ENCODE measurements around the gene KLHDC10. TPM values are rescaled to one million over a fixed set of nuclear protein-coding genes. Genes with fewer than 3 reads are reported as not detected.
"Not testable (repeated sequence)": the region's sequence is repeated elsewhere in the genome, so short reads cannot be mapped to it uniquely, and the experiment has no call there.

The KLHDC10 gene
- total RNA-seq, 1 experiment from 2014 or later, result 8.8 TPM

DNA sequence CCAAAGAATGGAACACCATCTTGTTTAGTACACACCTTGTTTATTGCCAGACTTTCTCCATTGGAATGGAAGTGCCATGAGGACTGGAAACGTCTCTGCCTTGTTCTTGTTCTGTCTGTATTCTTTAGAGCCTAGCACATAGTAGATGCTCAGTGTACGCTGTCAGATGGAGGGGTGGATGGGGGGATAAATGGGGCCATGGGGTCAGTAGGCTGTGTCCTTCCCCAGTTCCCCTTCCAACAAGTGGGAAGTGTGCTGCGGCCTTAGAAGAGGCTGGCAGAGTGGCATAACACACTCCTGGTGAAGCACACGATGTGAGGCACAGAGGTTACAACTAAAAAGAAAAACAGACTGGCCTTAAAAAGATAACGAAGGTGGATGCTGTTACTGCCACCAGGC is 73.0 kb downstream of the KLHDC10 start:
- Histone ChIP-seq H3K9me3 (no peaks in the 10 kb centered on the region), H3K27me3 (no peaks in the 10 kb centered on the region), H3K36me3 (no peaks in the 10 kb centered on the region), H3K4me3 (no peak overlapping the region)
- DNase-seq, result no peak

DNA sequence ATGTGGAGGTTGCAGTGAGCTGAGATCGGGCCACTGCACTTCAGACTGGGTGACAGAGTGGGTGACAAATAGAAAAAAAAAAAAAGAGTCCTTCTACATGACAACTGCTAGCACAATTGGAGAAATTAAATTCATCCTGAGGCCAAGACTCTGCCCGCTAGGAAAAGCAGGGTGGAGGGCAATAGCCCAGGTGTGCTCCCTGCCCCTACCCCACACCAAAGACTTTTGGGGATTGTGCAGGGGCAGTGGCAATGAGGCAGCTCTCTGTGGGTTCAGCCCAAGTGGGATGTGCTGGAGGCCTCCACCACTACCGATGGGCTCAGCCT is 73.6 kb downstream of the KLHDC10 start:
- DNase-seq, result no peak
- H3K9me3 ChIP-seq, result no peaks in the 10 kb centered on the region

DNA sequence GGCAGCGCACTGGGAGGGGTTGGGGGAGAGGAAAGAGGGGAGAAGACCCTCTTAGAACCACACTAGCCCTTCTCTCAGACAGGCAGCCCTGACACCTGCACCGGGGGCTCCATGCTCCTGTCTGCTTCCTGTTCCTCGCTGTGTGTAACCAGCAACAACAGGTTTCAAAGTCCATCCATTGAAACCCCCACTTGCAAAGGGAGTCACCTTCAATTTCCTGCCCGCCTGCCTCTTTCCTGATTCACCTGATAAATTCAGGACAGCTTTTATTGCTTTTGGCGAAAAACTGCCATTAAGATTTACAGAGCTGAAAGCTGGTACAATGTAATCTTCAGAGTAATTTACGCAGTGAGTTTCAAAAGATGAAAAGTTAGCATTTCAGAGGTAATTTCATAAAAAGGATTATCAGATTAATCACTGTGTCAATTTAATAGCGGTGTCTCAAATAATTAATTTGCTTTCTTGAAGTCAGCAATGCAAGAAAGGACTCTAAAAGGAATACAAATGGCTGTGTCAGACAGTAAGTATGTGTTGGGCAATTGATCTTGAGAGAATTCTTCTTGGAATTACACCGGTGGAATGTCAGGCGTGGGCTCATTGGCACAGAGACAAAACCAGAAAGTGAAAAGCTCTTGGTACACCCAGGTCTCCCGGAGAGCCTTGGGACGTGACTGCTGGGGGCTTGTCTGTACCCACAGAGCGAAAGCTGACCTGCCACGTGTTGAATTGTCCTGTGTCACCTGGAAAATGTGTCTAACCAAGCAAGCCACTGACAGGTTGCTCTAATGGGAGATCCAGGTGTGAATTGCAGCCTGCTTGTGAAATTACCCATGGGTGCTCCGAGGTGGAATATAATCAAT is 74.2 kb downstream of the KLHDC10 start:
- Histone ChIP-seq H3K36me3 (no peaks in the 10 kb centered on the region), H3K9me3 (no peaks in the 10 kb centered on the region), H3K27me3 (no peaks in the 10 kb centered on the region), H3K4me3 (no peak overlapping the region)
- no peak for DNase-seq

More for the DNA sequence above, 73.6 kb downstream of the KLHDC10 start:
- Histone ChIP-seq H3K4me3 (no peak overlapping the region), H3K27me3 (no peaks in the 10 kb centered on the region), H3K36me3 (no peaks in the 10 kb centered on the region)

DNA sequence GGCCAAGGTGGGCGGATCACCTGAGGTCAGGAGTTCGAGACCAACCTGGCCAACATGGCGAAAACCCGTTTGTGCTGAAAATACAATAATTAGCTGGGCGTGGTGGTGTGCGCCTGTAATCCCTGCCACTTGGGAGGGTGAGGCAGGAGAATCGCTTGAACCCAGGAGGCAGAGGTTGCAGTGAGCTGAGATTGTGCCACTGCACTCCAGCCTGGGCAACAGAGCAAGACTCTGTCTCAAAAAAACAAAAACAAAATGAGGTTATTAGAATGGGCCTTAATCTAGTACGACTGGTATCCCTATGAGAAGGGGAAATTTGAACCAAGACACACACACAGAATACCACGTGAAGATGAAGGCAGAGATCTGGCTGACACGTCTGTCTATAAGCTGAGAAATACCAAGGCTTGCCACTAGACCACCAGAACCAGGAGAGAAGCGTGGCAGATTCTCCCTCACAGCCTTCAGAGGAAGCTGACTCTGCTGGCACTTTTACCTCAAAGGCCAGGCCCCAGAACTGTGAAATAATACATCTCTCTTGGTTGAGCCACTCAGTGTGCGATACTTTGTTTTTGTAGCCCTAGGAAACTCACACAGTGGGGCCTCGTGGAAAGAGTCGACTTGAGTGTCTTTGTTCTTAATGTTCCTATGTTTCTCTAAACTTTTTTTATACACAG is 75.2 kb downstream of the KLHDC10 start:
- no peaks in the 10 kb centered on the region for H3K27me3 ChIP-seq
- no peaks in the 10 kb centered on the region for H3K9me3 ChIP-seq
- H3K4me3 ChIP-seq, result no peak overlapping the region
- H3K36me3 ChIP-seq, result no peaks in the 10 kb centered on the region
- DNase-seq, result no peak

DNA sequence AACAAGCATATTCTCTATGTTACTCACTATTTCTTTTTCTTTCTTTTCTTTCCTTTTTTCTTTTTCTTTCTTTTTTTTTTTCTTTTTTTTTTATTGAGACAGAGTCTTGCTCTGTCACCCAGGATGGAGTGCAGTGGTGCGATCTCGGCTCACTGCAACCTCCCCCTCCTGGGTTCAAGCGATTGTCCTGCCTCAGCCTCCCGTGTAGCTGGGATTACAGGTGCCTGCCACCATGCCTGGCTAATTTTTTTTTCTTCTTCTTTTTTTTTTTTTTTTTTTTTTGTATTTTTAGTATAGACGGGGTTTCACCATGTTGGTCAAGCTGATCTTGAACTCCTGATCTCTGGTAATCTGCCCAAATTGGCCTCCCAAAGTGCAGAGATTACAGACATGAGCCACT is 75.8 kb downstream of the KLHDC10 start:
- not testable (repeated sequence) for DNase-seq, H3K9me3 ChIP-seq, H3K36me3 ChIP-seq, H3K4me3 ChIP-seq, H3K27me3 ChIP-seq

DNA sequence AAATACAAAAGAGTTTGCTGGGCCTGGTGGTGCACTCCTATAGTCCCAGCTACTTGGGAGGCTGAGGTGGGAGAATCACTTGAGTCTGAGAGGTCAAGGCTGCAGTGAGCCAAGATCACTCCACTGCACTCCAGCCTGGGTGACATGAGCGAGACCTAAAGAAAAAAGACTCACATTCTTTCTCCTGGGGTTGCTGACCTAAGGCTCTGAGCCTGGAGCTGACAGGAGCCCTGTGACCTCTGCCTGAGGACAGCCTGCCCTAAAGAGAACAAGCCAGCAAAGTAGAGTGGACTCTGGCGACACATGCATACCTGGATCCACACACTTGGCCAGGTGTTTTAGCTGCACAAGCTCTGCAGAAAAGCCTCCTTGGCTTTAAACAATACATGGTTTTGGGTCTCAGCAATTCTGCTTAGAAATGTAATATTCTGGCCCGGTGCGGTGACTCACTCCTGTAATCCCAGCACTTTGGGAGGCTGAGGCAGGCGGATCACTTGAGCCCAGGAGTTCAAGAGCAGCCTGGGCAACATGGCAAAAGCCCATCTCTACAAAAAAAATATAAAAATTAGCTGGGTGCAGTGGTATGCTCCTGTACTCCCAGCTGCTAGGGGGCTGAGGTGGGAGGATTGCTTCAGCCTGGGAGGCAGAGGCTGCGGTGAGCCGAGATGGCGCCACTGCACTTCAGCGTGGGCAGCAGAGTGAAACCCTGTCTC is 76.5 kb downstream of the KLHDC10 start:
- DNase-seq, result no peak
- Histone ChIP-seq H3K4me3 (no peak overlapping the region), H3K9me3 (no peaks in the 10 kb centered on the region), H3K27me3 (no peaks in the 10 kb centered on the region), H3K36me3 (no peaks in the 10 kb centered on the region)

DNA sequence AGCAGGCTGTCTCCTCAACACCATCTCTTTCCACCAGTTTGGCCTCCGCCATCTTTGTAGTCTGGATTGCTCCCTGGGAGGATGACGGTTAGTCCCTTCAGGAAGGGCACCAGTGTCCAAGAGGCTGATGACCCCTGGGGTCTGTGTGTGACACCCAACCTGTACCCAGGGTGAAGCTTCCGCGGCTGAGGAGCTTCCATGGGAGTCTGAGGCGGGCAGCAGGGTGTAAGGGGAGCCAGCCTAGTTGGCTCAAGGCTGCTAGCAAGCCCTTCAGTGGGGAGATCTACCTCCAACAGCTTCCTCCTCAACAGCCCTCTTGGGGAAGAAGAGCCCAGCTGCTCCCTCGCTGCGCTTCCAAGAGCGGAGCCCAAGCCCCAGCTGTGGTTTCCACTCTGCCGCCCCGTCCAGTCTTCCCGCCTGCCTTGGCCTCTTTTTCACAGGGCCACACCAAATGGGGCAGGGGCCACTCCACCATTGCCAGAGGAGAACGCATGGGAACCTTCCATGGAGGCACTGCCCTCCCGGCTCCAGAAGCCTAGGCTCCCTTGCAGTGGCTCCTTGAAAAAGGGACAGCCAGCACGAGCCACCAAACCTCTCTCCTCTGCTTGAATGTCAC is 77.5 kb downstream of the KLHDC10 start:
- H3K4me3 ChIP-seq, result no peak overlapping the region
- no peaks in the 10 kb centered on the region for H3K9me3 ChIP-seq
- H3K36me3 ChIP-seq, result no peaks in the 10 kb centered on the region
- no peaks in the 10 kb centered on the region for H3K27me3 ChIP-seq
- no peak for DNase-seq

DNA sequence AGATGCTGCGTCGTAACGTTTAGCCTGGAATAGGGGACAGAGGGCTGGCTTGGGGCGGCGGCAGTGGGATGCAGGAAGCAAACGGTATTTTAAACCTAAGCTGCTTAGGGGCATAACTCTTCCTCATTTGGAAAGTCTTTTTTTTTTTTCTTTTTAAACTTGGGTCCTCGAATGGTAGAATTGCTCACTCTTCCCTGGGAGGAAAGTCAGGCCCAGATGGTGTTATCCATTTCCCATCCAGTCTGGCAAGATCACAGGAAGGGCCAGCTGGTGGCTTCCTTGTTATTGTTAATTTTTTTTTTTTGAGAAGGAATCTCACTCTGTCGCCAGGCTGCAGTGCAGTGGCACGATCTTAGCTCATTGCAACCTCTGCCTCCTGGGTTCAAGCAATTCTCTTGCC is 78.2 kb downstream of the KLHDC10 start:
- Histone ChIP-seq H3K4me3 (no peak overlapping the region), H3K27me3 (no peaks in the 10 kb centered on the region), H3K36me3 (no peaks in the 10 kb centered on the region), H3K9me3 (no peaks in the 10 kb centered on the region)
- DNase-seq, result no peak

DNA sequence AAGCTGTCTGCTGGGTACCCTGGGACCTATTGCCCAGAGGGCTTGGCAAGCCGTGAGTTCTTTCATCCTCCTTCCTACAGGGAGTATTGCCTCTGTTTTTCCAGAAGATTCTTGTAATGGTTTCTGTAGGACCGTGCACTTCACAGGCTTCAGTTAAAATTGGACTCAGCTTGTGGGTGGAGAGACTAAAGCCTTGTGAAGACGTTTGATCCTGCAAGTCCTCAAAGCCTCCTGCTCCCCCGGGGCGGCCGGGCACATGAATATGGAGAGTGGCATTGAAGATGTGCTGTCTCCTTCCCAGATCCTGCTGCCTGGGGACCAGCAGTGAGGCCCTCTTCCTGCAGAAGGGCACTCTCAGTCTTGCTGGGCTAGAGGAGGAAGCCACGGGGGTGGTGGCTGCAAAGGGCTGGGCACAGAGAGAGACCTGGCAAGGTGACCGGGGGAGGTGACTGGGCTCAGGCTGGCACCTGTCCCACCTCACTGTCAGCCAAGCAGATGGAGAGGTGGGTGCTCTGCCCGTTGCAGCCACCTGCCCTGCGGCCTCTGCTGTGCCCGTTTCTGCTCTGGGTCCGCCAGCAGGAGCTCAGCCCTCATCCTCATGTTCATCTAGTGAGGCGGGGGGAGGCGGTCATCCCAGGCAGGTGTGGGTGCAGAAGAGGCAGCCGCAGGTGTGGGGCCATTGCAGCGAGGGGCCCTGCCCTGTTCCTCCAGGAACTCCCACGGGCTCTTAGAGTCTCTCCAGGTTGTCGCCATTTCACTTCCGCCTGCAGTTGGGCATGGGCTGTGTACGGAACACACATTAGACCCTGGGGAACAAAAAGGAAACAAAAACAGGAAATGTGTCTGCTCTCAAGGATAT is 79.2 kb downstream of the KLHDC10 start:
- no peaks in the 10 kb centered on the region for H3K27me3 ChIP-seq
- no peak for DNase-seq
- H3K4me3 ChIP-seq, result no peak overlapping the region
- H3K9me3 ChIP-seq, result no peaks in the 10 kb centered on the region
- no peaks in the 10 kb centered on the region for H3K36me3 ChIP-seq

DNA sequence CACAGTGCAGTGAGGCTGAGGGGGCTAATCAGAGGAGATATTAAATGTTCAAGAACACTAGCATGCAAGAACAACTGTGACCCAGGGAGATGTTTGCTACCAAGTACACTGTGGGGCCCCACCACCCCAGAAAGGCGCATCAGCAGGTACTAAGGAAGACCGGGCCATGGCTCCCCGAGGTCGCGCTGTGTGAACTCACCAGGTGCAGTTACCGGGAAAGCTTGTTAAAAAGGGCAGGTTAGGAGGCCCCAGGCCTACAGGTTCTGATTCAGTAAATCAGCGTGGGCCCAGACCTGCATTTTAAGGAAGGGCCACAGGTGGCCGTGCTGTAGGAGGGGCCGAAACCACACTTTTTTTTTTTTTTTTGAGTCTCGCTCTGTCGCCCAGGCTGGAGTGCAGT is 80.3 kb downstream of the KLHDC10 start:
- DNase-seq, result no peak
- no peaks in the 10 kb centered on the region for H3K36me3 ChIP-seq
- no peaks in the 10 kb centered on the region for H3K9me3 ChIP-seq
- H3K4me3 ChIP-seq, result no peak overlapping the region
- no peaks in the 10 kb centered on the region for H3K27me3 ChIP-seq

DNA sequence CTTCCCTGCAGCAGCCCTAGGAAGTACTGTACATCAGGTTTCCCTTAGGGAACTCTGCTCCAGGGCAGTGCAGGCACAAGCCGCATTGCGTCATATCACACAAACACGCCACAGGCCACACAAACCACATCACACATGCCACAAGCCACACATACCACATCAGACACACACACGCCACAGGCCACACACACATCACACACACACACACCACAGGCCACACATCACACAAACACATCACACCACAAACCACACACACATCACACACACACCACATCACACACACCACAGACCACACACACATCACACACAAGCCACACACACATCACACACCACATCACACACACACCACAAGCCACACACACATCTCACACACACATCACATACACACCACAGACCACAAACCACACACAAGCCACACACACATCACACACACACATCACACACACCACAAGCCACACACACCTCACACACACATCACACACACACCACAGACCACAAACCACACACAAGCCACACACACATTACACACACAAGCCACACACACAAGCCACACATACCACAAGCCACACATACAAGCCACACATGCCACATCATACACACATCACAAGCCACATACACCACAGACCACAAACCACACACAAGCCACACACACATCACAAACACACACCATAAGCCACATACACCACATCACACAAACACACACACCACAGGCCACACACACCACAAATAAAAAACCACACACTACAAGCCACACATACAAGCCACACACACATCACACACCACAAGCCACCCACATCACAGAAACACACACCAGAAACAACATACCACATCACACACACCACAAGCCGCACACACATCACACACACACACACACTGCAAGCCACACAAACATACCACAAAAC is 81.5 kb downstream of the KLHDC10 start:
- Histone ChIP-seq H3K9me3 (no peaks in the 10 kb centered on the region), H3K27me3 (no peaks in the 10 kb centered on the region), H3K36me3 (no peaks in the 10 kb centered on the region), H3K4me3 (no peak overlapping the region)
- DNase-seq, result no peak

DNA sequence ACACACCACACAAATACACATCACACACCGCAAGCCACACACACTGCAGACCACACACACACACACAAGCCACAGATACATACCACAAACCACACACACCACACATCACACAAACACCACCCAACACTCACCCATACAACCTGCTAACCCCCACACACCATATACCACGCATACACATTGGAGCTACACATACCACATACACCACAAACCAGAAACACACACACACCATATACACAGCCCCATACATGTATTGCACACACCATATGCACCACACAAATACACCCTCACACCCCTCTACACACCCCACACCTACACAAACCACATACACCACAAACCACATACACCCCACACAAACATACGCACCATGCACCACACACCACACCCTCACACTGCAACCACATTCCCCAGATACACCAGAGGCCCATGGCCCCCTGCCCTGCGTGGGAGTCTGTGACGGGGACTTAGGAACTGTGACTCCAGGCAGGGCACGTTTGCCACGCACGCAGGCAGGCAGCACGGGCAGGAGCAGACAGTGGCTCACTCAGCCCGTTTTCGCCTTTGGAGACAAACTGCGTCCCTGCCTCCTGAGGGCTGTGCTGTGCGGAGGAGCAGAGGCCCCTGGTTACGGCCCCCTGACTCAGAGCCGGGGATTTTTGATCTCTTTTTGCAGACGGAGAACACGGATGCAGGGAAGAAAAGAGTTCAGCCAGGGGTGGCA is 82.3 kb downstream of the KLHDC10 start:
- Histone ChIP-seq H3K9me3 (no peaks in the 10 kb centered on the region), H3K36me3 (no peaks in the 10 kb centered on the region), H3K4me3 (no peak overlapping the region), H3K27me3 (no peaks in the 10 kb centered on the region)
- DNase-seq, result no peak

DNA sequence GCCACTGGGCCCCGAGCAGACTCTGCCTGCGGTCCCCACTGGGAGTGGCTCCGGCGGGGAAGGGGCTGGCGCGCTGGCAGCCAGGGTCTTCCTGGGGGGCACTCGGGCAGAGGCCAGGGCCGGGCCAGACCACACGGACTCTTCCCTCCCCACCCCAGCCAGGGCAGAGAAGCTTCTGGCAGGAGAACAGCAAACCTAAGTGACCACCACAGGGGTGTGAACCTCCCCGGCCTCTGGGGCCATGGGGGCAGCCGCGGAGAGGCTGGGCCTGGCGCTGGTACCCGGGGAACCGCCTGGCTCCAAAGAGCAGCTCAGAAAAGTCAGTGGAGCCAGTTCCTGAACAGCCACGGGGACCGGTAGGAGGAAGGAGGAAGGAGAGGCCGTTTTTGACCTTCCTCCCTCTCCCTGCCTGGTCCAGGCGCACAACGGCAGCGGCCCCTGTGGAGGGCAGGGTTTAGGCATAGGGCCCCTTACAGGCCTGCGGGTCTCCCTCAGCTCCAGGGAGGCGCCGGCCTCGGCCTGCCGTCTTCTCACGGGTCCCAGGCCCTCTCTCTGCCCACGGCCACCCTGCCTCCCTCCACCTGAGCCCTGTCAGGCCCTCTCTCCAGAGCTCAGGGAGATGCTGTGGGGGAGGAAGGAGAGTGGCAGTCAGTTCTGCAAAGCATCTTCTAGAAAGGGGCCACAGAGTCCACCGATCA is 83.0 kb downstream of the KLHDC10 start:
- no peak overlapping the region for H3K4me3 ChIP-seq
- DNase-seq, result no peak
- H3K36me3 ChIP-seq, result no peaks in the 10 kb centered on the region
- H3K9me3 ChIP-seq, result no peaks in the 10 kb centered on the region
- no peaks in the 10 kb centered on the region for H3K27me3 ChIP-seq

DNA sequence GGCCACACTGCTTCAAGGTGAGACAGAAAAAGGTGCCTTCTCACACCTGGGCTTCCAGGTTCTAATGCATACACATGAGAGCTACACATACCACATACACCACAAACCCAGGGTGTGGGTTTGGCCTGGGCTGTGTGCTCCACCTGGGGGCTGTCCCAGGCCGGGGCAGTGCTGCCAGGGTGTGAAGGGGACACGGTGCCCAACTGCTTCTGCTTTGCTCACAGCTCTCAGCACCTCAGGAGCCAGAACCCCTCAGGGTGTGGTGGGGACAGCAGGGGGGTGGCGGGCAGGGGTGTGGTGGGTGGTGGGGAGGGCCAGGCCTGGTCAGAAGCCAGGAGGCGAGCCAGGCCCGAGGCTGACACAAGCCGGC is 83.8 kb downstream of the KLHDC10 start:
- Histone ChIP-seq H3K36me3 (no peaks in the 10 kb centered on the region), H3K27me3 (no peaks in the 10 kb centered on the region), H3K4me3 (no peak overlapping the region), H3K9me3 (no peaks in the 10 kb centered on the region)
- no peak for DNase-seq

All from MG63 (cell line).